HG03280 (cell line): Measurements from ENCODE around the gene FTCD.
"Not testable (repeated sequence)": the region's sequence is repeated elsewhere in the genome, so short reads cannot be mapped to it uniquely, and the experiment has no call there.

Experiments used
- ATAC-seq: cut with Tn5 transposase; IDR thresholded peaks from one replicate; pipeline ENCODE4 v1.9.1; 2021; ENCODE audit warnings: mild to moderate bottlenecking, moderate library complexity; ENCODE audit not compliant: unreplicated experiment

The FTCD gene

DNA sequence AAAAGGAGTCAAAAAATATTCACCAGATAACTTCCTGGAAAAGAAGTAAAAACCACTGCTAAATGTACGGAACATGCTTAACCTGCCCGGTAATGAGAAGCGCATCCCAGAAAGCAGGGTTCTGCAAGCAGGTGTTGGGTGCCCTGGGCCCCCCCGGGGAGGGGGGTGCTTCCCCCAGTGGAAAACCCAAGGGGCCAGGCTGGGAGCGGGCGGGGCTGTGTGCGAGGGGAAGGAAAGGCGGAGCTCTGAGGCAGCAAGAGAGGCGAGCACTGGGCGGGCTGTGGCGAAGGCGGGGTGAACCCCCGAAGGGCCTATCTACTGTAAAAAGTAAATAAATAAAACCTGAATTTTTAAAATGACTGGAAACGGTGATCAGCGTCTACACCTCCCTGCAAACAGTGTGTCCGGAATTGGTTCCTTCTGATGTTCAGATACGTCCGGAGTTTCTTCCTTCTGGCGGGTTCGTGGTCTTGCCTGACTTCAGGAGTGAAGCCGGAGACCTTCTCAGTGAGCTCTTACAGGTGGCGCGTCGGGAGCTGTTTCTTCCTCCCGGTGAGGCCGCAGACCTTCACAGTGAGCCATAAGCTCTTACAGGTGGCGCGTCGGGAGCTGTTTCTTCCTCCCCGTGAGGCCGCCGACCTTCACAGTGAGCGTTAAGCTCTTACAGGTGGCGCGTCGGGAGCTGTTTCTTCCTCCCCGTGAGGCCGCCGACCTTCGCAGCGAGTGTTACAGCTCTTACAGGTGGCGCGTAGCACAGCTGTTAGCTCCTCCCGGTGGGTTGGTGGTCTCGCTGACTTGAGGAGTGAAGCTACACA is 13.4 kb downstream of the FTCD start:
- no peak for ATAC-seq

DNA sequence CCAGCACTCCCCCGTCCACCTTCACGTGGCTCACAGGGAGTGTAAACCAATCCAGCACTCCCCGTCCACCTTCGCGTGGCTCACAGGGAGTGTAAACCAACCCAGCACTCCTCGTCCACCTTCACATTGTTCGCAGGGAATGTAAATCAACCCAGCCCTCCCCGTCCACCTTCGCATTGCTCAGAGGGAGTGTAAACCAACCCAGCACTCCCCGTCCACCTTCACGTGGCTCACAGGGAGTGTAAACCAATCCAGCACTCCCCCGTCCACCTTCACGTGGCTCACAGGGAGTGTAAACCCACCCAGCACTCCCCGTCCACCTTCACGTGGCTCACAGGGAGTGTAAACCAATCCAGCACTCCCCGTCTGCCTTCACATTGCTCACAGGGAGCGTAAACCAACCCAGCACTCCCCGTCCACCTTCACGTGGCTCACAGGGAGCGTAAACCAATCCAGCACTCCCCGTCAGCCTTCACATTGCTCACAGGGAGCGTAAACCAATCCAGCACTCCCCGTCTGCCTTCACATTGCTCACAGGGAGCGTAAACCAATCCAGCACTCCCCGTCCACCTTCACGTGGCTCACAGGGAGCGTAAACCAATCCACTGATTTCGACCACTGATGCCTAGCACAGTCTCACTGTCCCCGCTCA is 14.9 kb downstream of the FTCD start:
- not testable (repeated sequence) for ATAC-seq

DNA sequence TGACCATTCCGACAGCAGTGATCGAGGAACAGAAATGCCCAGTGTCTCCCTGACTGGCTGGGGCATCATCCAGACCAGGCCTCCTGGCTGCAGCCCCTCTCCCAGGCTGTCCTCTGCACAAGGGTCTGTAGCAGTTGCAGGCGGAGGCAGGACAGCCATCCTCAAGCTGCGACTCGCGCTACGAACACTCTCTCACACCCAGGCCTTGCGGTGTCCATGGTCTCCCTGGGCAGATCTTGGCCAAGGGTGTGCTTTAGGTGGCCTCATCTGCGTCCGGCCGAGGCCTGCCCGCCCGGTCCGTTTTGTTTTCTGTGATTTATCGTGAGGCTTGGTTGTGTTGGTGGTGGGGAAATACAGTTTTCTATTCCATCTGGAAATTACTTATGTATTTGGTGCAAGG is 15.7 kb downstream of the FTCD start:
- no peak for ATAC-seq

DNA sequence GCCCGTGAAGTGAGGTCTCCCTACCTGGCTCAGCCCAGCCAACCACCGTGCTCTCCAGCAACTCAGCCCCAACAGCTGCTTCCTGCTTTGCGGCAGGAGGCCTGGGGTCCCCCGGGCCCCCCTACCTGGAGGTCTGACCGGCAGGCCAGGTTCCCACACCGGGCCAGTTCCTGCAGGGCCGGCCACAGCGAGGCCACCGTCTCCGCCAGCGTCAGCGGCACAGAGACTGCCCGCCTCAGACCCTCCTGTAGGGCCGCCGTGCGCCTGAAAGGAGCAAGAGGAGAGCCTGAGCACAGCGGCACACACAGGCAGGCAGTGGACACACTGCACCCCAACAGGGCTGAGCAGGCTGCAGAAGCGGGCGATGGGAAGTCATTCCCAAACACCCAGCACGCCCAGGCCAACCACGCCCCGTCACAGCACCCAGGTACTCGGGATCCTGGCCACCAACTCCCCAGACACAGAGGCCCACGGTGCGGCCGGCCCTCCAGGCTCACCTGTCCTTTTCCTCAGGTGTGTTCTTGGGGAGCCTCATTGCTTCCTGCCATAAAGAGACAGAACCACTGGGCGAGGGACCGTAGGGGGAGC is 16.9 kb downstream of the FTCD start:
- ATAC-seq, result no peak

DNA sequence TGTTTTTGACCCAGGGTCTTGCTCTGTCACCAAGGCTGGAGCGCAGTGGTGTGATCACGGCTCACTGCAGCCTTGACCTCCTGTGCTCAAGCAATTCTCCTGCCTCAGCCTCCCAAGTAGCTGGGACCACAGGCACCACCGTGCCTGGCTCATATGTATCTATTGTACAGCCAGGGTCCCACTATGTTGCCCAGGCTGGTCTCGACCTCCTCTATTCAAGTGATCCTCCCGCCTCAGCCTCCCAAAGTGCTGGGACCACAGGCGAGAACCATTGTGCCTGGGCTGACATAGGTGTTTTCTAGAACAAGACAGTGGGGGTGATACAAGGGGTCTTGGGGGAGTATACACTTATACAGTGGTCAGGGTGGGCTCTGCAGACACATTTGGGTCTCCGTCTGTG is 17.5 kb downstream of the FTCD start:
- ATAC-seq, result no peak

DNA sequence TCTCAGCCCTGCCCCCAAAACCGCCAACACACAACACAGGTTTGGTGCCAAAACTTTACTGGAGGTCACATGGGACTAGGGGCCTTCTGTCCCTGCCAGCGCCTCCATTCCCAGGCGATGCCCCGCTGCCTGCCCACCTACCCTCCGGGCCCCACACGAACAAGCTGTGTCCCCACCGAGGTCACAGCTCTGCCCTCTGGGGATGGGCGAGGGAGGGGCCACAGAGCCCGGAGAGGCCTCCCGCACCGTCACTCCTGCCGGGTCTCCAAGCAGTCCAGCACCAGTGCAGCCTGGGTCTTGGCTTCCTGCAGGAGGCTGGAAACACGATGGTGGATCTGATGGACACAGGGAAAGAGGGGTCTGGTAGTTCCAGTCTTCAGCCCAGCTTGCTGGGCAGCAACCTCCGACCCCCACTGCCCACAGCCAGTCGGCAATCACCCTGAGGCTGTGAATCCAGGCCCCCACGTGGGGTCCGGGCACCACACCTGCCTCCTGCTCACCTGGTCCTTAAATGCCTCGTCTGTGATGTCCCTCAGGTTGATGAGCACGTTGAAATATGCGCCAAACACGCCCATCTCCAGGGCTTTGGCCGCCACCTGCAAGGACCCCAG is 18.5 kb downstream of the FTCD start:
- ATAC-seq, result no peak

DNA sequence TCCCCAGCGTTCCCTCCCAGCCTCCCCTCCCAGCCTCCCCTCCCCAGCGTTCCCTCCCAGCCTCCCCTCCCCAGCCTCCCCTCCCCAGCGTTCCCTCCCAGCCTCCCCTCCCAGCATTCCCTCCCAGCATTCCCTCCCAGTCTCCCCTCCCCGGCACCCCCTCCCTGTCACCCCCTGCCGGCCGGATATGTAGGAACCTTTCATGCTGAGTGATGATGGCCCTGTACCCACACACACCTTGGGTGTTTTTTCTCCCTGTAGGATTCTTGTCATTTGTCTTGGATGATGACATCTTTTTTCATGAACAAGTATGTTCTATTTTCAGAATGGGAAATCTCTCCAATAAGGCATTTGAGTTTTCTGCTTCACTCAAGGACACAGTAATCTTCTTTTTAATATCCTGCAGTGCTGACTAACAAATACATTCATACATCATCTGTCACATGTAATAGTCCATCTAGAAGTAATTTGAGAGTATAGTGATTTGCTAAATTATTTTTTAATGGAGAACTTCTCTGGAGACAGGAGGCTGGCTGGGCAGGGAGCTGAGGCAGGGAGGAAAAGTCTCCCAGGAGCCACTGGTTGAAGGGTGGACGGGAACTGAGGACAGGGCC is 19.5 kb downstream of the FTCD start:
- no peak for ATAC-seq

DNA sequence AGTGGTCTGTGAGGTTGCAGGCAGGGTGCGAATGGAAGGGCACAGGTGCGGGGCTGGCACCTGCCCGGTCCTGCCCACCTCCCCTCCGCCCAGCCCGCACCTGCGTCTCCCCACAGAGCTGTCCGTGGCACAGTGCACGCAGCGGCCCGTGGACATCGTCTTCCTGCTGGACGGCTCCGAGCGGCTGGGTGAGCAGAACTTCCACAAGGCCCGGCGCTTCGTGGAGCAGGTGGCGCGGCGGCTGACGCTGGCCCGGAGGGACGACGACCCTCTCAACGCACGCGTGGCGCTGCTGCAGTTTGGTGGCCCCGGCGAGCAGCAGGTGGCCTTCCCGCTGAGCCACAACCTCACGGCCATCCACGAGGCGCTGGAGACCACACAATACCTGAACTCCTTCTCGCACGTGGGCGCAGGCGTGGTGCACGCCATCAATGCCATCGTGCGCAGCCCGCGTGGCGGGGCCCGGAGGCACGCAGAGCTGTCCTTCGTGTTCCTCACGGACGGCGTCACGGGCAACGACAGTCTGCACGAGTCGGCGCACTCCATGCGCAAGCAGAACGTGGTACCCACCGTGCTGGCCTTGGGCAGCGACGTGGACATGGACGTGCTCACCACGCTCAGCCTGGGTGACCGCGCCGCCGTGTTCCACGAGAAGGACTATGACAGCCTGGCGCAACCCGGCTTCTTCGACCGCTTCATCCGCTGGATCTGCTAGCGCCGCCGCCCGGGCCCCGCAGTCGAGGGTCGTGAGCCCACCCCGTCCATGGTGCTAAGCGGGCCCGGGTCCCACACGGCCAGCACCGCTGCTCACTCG is 23.3 kb downstream of the FTCD start:
- no peak for ATAC-seq

DNA sequence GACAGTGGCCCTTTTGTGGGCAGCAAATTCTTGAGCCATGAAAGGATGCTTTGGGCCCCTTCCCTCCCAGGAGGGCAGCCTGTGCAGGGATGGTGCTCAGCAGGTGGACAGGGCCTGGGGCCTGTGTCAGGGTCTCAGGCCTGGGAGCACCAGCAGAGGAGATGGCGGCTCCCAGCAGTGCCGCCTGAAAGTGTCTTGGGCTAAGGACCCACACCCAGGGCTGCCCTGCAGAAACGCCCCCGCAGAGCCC is 23.9 kb downstream of the FTCD start:
- ATAC-seq, result no peak

DNA sequence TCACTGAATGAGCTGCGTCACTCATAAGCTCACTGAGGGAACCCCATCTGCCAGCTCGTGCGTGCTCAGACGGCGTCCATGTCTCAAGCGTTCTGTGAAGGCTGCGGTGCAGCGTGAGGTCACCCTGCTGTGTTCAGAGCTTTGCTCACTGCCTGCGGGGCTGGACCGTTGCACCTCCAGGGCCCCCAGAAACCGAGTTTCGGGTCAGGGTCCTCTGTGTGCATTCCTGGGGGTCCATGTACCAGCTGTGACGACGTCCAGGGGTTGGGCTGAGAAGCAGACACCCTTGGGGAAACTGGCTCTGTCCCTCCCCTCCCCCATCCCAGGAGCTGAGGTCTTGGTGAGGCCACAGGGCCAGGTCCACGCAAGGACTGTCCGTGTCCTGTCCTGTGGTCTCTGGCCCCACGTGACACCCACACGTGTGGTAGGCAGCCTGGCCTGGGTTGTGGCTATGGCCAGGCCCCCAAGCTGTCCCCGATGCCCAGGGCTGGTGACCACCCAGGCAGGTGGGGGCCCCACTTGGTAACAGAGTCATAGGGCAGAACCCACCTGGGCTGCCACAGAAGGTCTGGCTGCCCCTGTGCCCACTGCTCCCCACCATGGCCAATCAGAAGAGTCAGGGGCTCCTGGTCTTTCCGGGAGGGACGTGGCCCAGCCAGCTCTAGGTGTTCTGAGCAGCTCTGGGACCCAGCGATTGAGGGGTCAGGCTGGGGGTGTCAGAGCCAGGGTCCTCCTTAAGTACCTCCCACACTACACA is 24.4 kb downstream of the FTCD start:
- ATAC-seq, result no peak

DNA sequence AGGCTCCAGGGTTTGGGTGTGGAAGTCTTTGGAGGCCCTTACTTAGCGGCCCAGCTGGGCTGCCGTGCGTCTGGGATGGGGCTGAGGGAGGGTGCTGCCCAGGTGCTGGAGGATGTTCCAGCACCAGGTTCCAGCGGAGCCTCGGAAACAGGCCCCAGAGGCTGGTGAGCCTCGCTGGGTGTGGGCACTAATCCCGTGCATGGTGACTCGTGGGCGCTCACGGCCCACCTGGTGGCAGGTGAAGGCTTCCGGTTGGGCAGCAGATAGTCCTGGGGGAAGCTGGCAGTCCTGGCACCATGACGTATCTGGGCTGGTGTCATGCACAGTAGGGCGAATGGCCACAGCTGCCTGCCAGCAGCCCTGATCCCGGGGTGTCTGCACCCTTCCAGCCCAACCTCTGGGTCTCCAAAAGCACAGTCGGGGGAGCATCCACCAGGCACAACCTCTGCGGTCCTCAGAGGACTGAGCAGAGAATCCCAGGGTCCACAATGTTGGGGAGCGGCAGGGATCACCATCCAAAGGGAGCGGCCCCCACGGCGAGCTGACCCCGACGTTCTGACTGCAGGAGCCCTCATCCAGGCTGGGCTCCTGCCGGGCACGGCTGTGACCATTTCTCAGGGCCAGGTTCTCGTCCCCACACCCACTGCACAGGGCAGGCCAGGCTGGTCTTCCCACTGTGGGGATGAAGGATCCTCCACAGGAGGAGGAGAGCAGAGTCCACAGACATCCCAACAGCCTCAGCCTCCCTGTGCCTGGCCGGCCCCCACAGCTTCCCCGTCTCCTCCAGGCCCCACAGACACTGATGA is 25.3 kb downstream of the FTCD start:
- no peak for ATAC-seq

DNA sequence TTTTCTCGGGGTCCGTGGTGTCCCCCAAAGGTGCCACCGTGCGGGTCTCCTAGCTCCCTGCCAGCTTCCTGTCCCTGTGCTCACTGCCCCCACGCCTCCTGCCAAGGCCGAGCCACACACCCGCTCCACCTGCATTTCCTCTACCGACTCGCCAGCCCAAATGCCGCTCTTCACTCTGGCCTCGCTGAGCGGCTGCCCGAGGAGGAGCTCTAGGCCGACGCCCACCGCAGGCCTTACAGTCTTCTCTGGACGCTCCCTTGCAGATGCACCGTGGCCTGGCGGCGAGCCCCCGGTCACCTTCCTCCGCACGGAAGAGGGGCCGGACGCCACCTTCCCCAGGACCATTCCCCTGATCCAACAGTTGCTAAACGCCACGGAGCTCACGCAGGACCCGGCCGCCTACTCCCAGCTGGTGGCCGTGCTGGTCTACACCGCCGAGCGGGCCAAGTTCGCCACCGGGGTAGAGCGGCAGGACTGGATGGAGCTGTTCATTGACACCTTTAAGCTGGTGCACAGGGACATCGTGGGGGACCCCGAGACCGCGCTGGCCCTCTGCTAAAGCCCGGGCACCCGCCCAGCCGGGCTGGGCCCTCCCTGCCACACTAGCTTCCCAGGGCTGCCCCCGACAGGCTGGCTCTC is 26.3 kb downstream of the FTCD start:
- no peak for ATAC-seq

DNA sequence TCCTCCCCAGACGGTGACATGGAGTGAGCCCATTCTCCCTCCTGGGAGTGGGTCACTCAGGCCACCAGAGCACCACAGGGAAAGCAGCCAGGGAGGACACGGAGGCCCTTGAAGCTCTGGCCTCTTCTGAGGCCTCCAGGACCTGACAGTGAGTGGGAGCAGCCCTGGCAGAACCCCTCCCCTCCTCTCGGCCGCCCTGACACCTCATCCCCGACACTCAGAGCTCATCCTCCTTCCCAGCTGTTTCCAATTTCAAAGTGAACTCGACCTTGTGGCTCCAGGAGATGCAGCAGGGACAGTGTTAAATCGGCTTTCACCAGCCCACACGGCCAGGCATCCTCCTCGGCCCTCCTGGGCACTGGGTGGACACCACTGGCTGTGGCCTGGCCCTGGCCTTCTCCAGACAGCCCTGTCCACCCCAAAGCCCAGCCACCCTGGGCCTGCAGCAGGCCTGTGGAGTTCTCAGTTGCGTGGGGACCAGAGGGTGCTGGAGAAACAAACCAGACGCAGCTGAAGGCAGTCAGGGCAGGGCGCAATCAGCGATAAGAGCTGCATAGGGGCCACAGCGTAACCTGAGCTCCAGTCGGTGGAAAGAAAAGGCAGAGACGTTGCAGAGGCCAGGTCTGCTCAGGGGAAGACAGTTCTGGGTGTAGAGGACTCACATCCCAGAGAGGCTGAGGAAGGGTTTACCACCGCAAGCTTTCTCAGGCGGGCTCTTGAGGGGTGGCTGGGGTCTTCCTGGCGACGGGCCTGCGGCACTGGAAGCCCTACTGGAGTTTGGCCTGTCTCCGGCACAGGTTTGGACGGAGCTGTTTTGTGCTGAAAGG is 27.1 kb downstream of the FTCD start:
- ATAC-seq, result no peak

DNA sequence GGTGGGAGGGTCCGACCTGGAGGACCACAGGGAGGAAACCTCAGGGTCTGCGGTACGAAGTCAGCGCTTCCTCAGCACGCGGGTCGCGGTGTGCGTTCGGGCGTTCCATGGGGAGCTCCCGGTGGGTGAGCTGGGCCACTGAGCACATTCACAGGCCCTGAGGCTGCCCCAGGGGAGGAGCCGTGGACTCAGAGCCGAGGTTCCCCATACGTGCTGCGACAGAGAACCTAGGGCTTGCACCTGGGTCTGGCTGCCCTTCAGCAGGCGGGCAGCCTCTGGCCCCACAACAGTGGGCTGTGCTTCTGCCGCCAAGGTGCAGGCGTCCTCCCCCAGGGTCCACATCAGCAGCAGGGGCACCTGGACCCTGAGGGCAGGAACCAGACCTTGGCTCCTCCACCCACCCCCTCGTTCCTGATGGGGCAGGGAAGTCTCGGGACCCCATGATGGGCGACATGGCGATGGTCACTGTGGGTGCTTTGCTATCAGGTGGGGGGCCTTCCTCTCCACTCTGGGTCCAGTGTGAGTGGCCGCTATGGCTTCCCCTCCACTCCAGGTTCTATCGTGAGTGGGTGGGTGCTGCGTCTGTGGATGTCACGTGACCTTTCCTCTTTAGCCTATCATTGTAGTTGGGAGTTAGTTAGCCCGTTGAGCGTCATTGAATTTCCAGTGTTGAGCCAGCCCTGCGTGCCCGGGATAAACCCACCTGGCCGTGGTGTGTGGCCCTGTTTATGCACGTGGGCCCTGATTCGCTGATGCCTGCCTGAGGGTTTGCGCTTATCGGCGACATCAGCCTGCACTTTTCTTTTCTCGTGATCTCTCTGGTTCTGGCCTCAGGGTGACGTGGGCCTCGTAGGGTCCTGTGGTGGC is 27.9 kb downstream of the FTCD start:
- no peak for ATAC-seq

DNA sequence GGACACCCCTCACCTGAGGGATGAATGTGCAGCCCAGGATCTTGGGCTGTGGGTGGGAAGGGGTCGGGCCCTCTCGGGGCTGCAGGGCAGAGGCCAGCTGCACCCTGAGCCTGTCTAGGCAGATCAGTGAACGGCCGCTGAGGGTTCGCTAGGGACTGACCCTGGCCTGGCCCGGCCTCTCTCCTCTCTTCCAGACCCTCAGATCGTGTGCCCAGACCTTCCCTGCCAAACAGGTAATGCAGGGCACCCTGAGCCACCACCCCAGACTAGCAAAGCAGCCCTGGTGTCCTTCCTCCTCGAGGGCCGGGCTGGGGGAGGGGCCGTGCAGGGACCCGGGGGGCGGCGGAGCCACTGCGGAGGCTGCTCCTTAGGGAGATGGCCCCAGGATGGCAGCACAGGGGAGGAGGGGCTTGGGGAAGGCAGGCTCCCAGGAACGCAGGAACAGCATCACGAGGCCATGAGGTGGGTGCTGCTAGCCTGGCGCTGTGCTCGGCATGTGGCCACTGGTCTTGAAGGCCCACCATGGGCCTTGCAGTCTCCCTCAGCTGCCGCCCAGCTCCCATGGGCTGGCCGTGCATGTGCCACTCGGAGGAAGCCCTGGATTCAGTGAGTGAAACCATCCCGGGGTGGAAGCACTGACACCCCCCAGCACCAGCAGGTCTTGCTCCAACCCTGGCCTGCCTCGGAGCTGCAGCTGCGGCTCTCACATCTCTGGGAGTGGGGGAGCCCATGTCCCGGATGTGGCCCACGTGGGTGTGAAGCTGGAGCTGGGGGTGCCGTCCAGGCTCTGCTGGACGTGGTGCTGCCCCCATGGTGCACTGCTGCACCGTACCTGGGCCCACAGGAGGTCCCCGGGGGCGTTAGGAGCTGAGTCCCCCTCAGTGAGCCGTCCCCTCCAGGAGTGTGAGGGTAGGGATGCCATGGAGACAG is 28.8 kb downstream of the FTCD start:
- no peak for ATAC-seq

DNA sequence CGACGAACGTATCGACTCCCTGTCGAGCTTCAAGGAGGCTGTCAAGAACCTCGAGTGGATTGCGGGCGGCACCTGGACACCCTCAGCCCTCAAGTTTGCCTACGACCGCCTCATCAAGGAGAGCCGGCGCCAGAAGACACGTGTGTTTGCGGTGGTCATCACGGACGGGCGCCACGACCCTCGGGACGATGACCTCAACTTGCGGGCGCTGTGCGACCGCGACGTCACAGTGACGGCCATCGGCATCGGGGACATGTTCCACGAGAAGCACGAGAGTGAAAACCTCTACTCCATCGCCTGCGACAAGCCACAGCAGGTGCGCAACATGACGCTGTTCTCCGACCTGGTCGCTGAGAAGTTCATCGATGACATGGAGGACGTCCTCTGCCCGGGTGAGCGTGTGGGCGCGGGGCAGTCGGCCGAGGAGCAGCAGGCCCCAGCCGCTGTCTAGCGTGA is 29.5 kb downstream of the FTCD start:
- ATAC-seq, result no peak
